Hematopoietic multipotent progenitor cell treated with erythropoietin and hydrocortisone succinate and interleukin-3 and kit ligand, for 17 days (in vitro differentiated cells): ENCODE data around the gene CCDC107.

Experiments
- DNase-seq: peaks from one replicate; pipeline ENCODE4 v3.0.0-alpha.2; 2015; ENCODE audit warnings: low spot score

CCDC107 gene

DNA sequence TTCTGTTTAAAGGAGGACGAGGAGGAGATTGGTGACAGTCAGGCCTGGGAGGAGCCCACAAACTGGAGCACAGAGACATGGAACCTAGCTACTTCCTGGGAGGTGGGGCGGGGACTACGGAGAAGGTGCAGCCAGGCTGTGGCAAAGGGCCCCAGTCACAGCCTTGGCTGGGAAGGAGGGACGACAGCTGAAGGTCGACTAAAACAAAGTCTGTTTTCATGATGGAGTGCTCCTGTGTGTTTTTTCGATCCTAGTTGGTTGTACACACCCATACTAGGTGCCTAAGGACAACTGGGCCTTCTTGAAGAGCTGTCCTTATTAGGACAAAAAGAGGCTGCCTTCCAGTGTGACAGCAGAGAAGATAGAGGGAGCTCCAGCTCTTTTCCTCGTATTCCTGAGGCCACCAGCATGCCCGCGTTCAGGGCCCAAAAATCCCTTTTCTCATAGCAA lies 2.9 kb downstream of the CCDC107 start:
- no peak for DNase-seq

DNA sequence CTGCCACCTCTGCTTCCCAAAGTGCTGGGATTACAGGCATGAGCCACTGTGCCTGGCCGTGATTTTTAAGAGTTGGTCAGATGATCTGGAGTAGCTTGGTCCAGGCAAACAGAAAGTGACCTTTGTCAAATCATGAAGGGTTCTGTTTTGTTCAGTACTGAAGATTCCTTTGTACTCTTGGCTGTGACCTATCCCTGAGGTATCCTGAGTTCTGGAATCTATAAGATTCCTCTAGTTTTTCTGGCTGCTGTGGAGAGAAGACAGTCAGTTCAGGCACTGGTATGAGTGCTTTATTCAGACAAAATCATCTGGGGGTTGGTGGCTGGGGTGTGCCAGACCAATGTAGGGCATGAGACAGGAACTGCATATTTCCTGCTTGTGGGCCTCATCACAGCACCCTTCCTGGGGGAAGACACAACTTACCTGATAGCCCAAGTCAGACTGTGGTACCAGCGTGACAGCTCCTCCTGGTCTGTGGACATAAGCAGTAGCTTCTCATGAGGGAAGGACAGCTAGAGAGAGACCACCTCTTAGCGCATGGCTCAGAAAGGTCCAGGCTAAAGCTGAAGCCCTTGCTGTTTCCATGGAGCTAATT lies 3.8 kb downstream of the CCDC107 start:
- no peak for DNase-seq

DNA sequence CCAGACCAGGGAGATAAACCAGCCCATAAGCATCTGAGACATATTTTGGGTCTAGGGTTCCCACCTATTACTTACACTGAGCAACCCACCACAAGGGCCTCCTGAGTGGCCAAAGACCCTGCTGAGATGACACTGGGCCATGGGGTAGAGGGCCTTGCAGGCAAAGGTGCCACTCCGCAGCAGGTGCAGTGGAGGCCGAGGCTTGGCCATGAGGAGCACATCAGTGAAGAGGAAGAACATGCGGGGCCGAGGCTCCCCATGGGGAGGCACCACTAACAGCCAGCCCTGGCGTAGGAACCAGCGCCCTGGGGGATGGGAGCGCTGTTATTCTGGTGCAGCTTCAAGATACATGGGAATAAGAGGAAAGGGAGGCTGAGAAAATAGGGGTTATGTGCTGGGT lies 4.3 kb downstream of the CCDC107 start:
- DNase-seq = no peak

DNA sequence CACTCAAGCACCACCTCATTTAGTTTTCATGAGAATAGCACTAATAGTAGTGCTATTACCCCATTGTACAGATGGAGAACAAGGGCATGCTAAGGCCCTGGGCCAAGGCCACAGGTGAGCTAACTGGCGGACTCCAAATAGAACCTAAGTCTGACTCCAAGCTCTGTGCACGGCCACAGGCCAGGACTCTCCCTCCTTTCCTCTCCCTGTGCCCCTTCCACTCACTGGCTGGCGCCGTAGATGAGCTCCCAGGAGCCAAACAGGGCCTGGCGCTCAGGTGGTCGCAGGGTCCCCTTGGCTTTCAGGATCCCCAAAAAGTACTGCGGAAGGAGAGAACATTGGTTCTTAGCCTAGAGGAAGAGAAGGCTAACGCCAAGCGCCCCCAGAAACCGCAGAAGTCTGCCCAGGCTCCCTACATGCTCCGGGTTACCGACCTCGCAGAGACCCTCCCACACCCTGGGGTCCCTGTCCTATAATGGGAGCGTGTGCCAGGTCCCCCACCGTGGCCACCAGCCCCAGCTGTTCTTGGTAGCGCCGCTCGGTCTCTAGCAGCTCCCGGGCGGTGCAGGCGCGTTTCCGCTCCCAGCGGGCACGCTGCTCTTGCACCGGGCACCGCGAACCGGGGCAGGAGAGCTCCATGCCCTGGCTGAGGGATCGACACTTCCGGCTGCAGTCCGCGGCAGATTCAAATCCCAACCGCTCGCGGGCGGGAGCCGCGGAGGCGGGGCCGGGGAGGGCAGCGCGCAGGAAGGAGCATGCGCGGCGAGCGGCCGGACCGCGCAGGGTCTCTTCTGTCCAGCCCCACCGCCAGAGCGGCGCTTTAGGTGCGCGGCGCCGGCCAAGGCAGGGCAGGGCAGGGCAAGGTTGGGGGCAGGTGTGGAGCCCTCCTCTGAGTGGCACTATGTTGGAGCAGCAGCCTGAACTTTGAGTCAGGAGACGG lies 6.7 kb downstream of the CCDC107 start, which contains the start of gene ARHGEF39:
ARHGEF39 (minus strand) TSS at position 665 of the 940 bp plus-strand sequence; CDS start at position 639, 26 bp downstream.
- DNase-seq = peak; percentile 72

DNA sequence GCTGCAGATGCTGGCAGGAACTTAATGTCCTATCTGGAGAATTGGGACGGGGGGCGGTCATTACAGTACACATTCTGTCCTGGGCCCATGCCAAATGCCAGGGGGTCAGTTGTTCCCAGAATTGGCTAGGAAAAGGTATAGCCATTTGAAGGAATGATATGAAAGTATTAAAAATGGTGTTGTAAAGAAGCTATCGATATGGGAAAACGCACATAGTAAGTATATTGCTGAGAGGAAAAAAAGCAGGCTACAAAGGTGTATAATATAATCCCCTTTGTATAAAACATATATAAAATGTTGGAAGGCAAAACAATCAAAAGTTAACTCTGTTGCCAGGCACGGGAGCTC lies 7.4 kb downstream of the CCDC107 start:
- no peak for DNase-seq

DNA sequence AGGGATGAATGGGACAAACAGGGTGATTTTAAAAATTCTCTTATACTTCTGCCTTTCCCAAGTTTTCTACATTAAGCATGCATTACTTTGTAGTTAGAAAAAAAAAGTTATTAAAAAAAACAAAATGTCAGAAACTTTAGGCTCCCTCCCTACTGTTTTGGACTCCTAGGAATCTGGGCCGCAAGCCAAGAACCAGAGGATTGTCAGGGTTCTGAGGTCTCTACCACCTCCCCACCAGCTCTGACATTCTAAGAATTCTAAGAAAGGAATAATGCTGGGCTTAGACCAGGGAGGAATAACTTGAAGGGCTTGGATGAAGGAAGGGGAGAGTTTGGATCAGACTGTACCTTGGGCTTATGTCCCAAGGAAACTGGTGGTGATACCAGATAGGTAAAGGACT lies 8.0 kb downstream of the CCDC107 start:
- no peak for DNase-seq

DNA sequence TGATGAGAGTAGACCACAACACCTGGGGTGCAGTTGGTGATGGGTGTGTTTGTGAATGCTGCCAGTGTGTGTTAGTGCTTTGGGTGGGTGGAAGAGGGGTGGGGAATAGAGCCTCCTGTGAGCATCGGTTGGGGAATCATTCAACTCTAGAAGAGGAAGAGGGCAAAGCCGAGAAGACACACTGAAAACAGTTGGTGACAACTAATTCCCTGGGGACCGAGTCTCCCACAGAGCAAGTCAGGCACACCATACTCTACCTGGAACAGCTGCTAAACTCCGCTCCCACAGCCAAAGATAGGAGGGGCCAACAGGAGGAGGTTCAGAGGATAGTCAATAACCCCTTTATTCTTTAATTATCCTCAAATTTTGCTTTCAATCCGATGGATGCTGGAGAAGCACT lies 8.5 kb downstream of the CCDC107 start:
- DNase-seq = no peak

DNA sequence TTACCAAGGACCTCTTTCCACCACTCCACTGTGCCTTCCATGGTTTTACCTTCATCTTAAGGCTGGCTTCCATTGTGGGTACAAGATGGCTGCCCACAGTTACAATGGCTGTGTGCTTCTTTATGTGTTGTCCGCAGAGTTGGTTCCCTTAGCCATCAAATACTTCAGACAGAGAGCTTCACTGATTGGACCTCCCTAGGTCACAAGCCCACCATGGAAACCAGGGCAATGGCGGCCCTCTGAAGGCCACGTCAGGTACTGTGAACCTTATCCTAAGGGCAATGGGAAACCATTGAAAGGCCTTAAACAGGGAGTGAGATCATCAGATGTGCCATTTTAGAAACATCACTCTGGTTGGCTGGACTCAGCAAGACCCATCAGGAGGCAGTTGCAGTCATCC lies 9.8 kb downstream of the CCDC107 start:
- no peak for DNase-seq

DNA sequence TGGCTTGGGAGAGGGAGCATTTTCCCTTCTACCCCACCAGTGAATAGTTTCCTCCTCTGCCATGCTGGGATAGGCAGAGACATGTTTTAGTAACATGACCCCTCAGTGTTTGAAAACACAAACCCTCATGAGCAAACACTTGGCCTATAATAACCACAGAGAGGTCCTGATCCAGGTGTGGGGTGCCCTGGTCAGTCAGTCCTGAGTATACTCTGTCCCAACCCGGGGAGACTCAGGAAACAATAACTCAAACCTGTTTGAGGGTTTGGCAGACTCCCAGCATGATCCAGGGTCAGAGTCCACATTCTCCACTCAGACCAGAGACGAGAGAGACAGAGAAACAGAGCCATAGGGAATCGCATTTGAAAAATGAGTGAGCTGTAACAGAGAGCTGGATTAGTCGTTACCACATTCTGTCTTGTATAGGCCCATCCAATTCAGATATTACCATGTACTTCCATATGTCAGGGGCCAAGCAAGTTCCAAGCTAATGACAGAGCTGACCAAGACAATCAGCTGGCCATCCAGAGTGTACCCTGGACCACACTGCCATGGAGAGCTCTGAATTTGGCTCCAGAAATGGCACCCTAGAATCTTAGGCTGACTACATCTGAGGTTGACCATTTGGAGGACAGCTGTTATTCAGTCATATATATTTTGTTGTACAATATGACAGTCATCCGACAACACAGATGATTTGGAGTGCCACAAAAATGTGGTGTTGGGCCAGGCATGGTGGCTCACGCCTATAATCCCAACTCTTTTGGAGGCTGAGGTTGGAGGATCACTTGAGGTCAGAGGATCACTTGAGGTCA lies 11.4 kb downstream of the CCDC107 start:
- DNase-seq = no peak

DNA sequence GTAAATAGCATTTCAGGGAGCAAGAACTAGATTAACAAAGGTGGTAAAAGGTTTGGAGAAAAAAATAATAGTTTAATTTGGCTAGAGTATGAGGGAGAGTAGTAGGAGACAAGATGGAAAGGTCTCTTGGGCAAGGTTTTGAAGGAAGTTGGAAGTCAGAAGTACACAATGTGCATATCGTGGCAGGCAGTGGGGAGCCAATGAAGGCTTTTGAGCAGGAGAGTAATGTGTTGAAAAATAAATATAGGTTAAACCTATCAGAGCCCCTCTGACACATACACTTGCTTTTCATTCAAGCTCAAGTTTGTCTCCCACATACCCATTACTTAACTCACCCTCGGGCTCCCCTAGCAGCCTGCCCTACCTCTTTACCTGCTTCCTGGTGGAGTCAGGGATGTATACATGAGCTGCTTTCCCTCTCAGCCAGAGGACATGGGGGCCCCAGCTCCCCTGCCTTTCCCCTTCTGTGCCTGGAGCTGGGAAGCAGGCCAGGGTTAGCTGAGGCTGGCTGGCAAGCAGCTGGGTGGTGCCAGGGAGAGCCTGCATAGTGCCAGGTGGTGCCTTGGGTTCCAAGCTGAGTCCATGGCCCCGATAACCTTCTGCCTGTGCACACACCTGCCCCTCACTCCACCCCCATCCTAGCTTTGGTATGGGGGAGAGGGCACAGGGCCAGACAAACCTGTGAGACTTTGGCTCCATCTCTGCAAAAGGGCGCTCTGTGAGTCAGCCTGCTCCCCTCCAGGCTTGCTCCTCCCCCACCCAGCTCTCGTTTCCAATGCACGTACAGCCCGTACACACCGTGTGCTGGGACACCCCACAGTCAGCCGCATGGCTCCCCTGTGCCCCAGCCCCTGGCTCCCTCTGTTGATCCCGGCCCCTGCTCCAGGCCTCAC lies 15.3 kb downstream of the CCDC107 start, which contains the start of gene CA9:
CA9 (plus strand) TSS at position 797 of the 893 bp plus-strand sequence; CDS start at position 829, 32 bp downstream.
- DNase-seq = no peak

DNA sequence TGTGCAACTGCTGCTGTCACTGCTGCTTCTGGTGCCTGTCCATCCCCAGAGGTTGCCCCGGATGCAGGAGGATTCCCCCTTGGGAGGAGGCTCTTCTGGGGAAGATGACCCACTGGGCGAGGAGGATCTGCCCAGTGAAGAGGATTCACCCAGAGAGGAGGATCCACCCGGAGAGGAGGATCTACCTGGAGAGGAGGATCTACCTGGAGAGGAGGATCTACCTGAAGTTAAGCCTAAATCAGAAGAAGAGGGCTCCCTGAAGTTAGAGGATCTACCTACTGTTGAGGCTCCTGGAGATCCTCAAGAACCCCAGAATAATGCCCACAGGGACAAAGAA lies 15.9 kb downstream of the CCDC107 start:
- no peak for DNase-seq

DNA sequence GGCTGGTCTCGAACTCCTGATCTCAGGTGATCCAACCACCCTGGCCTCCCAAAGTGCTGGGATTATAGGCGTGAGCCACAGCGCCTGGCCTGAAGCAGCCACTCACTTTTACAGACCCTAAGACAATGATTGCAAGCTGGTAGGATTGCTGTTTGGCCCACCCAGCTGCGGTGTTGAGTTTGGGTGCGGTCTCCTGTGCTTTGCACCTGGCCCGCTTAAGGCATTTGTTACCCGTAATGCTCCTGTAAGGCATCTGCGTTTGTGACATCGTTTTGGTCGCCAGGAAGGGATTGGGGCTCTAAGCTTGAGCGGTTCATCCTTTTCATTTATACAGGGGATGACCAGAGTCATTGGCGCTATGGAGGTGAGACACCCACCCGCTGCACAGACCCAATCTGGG lies 17.1 kb downstream of the CCDC107 start:
- DNase-seq = no peak

DNA sequence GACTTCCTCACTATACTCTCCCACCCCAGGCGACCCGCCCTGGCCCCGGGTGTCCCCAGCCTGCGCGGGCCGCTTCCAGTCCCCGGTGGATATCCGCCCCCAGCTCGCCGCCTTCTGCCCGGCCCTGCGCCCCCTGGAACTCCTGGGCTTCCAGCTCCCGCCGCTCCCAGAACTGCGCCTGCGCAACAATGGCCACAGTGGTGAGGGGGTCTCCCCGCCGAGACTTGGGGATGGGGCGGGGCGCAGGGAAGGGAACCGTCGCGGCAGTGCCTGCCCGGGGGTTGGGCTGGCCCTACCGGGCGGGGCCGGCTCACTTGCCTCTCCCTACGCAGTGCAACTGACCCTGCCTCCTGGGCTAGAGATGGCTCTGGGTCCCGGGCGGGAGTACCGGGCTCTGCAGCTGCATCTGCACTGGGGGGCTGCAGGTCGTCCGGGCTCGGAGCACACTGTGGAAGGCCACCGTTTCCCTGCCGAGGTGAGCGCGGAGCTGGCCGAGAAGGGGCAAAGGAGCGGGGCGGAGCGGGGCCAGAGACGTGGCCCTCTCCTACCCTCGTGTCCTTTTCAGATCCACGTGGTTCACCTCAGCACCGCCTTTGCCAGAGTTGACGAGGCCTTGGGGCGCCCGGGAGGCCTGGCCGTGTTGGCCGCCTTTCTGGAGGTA lies 17.8 kb downstream of the CCDC107 start:
- DNase-seq = no peak

DNA sequence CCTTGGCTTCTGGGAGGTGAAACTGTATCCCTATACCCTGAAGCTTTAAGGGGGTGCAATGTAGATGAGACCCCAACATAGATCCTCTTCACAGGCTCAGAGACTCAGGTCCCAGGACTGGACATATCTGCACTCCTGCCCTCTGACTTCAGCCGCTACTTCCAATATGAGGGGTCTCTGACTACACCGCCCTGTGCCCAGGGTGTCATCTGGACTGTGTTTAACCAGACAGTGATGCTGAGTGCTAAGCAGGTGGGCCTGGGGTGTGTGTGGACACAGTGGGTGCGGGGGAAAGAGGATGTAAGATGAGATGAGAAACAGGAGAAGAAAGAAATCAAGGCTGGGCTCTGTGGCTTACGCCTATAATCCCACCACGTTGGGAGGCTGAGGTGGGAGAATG lies 21.0 kb downstream of the CCDC107 start:
- DNase-seq = no peak

DNA sequence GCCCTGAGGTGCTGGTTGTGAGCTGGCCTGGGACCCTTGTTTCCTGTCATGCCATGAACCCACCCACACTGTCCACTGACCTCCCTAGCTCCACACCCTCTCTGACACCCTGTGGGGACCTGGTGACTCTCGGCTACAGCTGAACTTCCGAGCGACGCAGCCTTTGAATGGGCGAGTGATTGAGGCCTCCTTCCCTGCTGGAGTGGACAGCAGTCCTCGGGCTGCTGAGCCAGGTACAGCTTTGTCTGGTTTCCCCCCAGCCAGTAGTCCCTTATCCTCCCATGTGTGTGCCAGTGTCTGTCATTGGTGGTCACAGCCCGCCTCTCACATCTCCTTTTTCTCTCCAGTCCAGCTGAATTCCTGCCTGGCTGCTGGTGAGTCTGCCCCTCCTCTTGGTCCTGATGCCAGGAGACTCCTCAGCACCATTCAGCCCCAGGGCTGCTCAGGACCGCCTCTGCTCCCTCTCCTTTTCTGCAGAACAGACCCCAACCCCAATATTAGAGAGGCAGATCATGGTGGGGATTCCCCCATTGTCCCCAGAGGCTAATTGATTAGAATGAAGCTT lies 21.8 kb downstream of the CCDC107 start:
- DNase-seq = no peak

DNA sequence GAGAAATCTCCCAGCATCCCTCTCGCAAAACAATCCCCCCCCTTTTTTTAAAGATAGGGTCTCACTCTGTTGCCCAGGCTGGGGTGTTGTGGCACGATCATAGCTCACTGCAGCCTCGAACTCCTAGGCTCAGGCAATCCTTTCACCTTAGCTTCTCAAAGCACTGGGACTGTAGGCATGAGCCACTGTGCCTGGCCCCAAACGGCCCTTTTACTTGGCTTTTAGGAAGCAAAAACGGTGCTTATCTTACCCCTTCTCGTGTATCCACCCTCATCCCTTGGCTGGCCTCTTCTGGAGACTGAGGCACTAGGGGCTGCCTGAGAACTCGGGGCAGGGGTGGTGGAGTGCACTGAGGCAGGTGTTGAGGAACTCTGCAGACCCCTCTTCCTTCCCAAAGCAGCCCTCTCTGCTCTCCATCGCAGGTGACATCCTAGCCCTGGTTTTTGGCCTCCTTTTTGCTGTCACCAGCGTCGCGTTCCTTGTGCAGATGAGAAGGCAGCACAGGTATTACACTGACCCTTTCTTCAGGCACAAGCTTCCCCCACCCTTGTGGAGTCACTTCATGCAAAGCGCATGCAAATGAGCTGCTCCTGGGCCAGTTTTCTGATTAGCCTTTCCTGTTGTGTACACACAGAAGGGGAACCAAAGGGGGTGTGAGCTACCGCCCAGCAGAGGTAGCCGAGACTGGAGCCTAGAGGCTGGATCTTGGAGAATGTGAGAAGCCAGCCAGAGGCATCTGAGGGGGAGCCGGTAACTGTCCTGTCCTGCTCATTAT lies 22.4 kb downstream of the CCDC107 start:
- DNase-seq = no peak

DNA sequence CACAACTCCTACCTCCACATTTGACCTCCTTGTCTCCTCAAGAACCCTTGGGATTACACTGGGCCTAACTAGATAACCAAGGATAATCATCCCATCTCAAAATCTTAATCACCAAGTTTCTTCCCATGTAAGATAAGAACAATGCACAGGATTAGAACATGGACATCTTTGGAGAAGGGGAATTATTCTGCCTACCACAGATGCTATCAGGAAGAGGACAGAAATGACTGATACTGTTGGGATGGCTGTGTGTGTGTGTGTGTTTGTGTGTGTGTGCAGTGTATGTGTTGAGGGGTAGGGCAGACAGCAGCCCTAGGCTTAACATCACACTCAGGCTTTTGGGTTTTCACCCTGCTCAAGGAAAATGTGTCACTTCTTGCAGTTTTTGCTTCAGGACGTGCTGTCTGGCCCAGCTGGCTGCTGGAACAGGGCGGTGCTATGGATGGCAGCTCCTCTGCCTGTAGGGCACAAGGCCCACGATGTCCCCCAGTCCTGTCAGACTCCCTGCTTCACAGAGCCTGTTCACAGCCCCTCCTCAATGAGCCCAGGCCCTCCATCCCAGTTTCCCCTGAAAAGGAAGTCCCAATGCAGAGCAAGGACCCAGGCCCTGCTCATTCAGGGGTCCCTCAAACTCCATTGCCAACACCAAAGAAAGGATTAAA lies 23.4 kb downstream of the CCDC107 start:
- no peak for DNase-seq

DNA sequence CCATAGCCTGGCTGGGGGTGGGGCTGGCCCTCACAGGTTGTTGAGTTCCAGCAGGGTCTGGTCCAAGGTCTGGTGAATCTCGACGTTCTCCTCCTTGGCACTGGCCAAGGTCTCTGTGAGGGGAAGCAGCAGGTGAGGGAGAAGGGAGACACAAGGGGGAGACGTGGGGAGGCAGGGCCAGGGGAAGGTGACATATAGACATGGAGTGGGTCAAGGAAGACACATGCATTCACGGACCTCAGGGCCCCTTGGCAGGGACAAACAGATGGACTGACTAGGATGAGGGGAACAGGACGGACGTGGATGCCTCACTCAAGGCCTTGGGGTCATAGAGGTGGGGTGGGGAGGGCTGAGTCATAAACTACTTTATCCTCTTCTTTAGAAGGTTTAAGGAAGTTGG lies 24.0 kb downstream of the CCDC107 start:
- DNase-seq = no peak
